GM21723 (cell line): ENCODE data around the gene EBPL.
A peak's percentile ranks its signal among the peaks of the same experiment; 100 is the strongest.
"Not testable (repeated sequence)": the region's sequence is repeated elsewhere in the genome, so short reads cannot be mapped to it uniquely, and the experiment has no call there.

ENCODE experiments used
- ATAC-seq: cut with Tn5 transposase; IDR thresholded peaks from one replicate; pipeline ENCODE4 v1.9.1; 2021; ENCODE audit warnings: mild to moderate bottlenecking, moderate library complexity; ENCODE audit not compliant: unreplicated experiment

EBPL gene

GRCh38 chr13:49690995-49691784 lies at the start of gene EBPL:
TSS of gene EBPL (minus strand) at chr13:49691486. CDS start at chr13:49691424, 62 bp downstream.
- peak; percentile 97 for ATAC-seq

GRCh38 chr13:49740870-49741269 lies 49.6 kb upstream of the EBPL start:
- no peak for ATAC-seq

- ATAC-seq = no peak
Measured at GRCh38 chr13:49739498-49740187, 48.4 kb upstream of the EBPL start.

GRCh38 chr13:49733181-49733951 lies 42.1 kb upstream of the EBPL start:
- no peak for ATAC-seq

- ATAC-seq = no peak
Measured at GRCh38 chr13:49731766-49732165, 40.5 kb upstream of the EBPL start.

- ATAC-seq = no peak
Measured at GRCh38 chr13:49716615-49717014, 25.3 kb upstream of the EBPL start.

GRCh38 chr13:49714757-49715156 lies 23.5 kb upstream of the EBPL start:
- no peak for ATAC-seq

GRCh38 chr13:49711218-49711863 lies 20.1 kb upstream of the EBPL start:
- ATAC-seq = no peak

GRCh38 chr13:49704264-49704663 lies 13.0 kb upstream of the EBPL start:
- ATAC-seq = not testable (repeated sequence)

- ATAC-seq = no peak
Measured at GRCh38 chr13:49701491-49701890, 10.2 kb upstream of the EBPL start.

GRCh38 chr13:49697468-49697867 lies 6.2 kb upstream of the EBPL start:
- no peak for ATAC-seq

- no peak for ATAC-seq
Measured at GRCh38 chr13:49694446-49694845, 3.2 kb upstream of the EBPL start.

GRCh38 chr13:49693877-49694276 lies 2.6 kb upstream of the EBPL start:
- ATAC-seq = no peak

- no peak for ATAC-seq
Measured at GRCh38 chr13:49693191-49693733, 2.0 kb upstream of the EBPL start.

- peak; percentile 31 for ATAC-seq
Measured at GRCh38 chr13:49690133-49690994, 922 bp downstream of the EBPL start.

GRCh38 chr13:49683489-49683888 lies 7.8 kb downstream of the EBPL start:
- ATAC-seq = peak; percentile 75

GRCh38 chr13:49681842-49682435 lies 9.3 kb downstream of the EBPL start:
- ATAC-seq = no peak

GRCh38 chr13:49679246-49679645 lies 12.0 kb downstream of the EBPL start:
- ATAC-seq = no peak

- no peak for ATAC-seq
Measured at GRCh38 chr13:49678191-49678914, 12.9 kb downstream of the EBPL start.
